ENCODE data around the gene TSKU. TPM values are rescaled to one million over a fixed set of nuclear protein-coding genes. Genes with fewer than 3 reads are reported as not detected.
"Not testable (repeated sequence)": the region's sequence is repeated elsewhere in the genome, so short reads cannot be mapped to it uniquely, and the experiment has no call there.

The TSKU gene, protein sequence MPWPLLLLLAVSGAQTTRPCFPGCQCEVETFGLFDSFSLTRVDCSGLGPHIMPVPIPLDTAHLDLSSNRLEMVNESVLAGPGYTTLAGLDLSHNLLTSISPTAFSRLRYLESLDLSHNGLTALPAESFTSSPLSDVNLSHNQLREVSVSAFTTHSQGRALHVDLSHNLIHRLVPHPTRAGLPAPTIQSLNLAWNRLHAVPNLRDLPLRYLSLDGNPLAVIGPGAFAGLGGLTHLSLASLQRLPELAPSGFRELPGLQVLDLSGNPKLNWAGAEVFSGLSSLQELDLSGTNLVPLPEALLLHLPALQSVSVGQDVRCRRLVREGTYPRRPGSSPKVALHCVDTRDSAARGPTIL
- total RNA-seq: 27.5 and 28.3 TPM in 2 replicates
- long read RNA-seq, partial matches to known transcripts: 0 of 5 reads
- long read RNA-seq, other reads (novel, unspliced or antisense): 4 of 5 reads

DNA sequence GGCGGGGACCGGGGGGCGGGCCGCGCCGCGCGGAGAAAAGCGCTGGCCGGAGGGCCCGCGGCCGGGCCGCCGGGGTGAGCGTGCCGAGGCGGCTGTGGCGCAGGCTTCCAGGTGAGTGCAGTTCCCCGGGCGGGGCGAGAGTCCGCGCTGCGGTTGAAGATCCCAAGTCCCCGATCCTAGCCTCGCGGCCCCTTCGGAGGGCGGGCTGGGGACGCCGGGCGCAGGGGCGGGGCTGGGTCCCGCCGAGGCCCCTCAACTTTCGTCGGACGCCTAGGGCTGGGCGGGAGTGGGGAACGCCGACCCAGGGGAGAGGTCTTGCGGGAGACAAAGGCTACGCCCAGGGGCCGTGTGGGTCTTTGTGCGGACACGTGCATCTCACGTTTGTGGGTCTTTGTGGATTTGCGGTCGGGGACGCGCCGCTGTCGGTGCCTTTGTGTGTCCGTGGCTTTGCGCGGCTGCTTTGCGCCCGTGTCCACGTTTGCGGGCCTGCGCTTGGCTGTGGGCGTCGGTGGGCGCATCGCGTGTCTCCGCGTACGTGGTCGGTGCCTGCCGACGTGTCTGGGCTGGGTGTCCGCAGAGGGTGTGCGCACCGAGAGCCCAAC is at the start of gene TSKU:
TSS of gene TSKU (plus strand) at position 63 of the 602 bp plus-strand sequence. CDS start 12,261 bp downstream, outside the sequence.
- TF ChIP-seq, protein P1, sequence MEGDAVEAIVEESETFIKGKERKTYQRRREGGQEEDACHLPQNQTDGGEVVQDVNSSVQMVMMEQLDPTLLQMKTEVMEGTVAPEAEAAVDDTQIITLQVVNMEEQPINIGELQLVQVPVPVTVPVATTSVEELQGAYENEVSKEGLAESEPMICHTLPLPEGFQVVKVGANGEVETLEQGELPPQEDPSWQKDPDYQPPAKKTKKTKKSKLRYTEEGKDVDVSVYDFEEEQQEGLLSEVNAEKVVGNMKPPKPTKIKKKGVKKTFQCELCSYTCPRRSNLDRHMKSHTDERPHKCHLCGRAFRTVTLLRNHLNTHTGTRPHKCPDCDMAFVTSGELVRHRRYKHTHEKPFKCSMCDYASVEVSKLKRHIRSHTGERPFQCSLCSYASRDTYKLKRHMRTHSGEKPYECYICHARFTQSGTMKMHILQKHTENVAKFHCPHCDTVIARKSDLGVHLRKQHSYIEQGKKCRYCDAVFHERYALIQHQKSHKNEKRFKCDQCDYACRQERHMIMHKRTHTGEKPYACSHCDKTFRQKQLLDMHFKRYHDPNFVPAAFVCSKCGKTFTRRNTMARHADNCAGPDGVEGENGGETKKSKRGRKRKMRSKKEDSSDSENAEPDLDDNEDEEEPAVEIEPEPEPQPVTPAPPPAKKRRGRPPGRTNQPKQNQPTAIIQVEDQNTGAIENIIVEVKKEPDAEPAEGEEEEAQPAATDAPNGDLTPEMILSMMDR (conservative IDR thresholded peaks at IDR 0.05): no peak
- Mint-ChIP-seq H3K9me3 (no peaks in the 10 kb centered on the region), H3K27ac (ENCODE audit: unreplicated experiment) (peak within 1 kb of the TSS; percentile 93), H3K4me3 (peak within 1 kb of the TSS; percentile 91), H3K36me3 (ENCODE audit: low read depth) (peaks cover 4% of the 10 kb centered on the region), H3K27me3 (ENCODE audit: low read depth) (no peaks in the 10 kb centered on the region), H3K4me1 (peaks cover 57% of the 10 kb centered on the region)
- DNase-seq (ENCODE audit: low read depth, low spot score): peak; percentile 67

DNA sequence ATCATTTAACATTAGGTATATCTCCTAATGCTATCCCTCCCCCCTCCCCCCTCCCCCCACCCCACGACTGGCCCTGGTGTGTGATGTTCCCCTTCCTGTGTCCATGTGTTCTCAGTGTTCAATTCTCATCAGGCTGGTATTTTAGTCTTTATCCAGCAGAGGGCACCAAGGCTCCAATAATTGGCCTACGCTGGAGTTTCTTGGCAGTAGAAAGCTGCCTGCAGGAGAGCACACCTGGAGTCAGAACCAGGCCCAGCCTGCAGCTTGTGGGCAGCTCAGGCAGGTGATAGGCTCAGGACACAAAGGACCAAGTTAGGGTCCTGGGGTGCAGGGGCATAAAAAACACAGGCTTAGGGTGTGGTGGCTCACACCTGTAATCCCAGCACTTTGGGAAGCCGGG is 49.2 kb upstream of the TSKU start:
- H3K9me3 Mint-ChIP-seq; H3K4me1 Mint-ChIP-seq; H3K27ac Mint-ChIP-seq (ENCODE audit: unreplicated experiment); H3K27me3 Mint-ChIP-seq (ENCODE audit: low read depth); DNase-seq (ENCODE audit: low read depth, low spot score); H3K4me3 Mint-ChIP-seq; H3K36me3 Mint-ChIP-seq (ENCODE audit: low read depth): not testable (repeated sequence)
- TF ChIP-seq, protein P1 (conservative IDR thresholded peaks at IDR 0.05): peak; percentile 55

DNA sequence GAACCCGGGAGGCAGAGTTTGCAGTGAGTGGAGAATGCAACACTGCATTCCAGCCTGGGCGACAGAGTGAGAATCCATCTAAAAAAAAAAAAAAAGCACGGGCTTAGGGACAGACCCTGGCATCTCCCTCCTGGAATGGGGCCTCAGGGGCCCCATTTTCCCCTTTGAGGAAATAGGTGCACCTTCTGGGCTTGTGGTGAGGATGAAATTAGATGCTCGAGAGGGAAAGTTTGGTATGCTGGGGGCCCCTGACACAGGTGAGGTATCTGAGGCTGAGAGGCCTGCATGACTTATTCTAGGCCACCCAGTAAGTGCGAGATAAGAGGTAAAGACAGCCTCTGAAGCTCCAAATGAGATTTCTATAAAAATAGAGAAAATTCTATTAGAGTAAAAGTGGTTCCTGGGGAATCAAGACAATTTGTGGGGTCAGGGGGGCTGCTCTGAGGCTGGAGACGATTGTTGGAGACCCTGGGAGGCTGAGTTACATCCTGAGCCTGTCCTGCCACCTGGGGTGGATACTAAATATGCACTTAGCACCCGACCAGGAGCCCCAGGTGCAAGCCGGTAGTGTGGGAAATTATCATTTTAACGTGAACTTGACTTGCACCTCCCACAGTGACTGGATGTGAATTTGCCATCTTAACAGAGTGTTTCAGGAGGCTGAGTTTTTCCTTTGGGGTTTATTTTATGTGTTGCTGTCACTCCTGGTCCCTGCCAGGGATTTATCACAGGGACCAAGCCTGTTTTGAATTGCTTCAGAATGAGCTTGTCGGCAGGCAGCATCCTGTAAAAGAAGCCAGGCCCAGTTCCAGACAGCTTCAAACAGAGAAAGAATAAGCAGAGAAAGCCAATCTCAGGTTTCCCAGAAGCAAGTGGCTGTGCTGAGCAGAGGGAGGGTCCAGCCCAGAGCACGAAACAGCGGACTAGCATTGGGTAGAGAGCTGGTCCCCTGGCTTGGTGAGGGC is 48.4 kb upstream of the TSKU start:
- TF ChIP-seq, protein P1 (conservative IDR thresholded peaks at IDR 0.05): no peak
- no peaks in the 10 kb centered on the region for H3K9me3 Mint-ChIP-seq
- no peak overlapping the region for H3K4me3 Mint-ChIP-seq
- no peaks in the 10 kb centered on the region for H3K27me3 Mint-ChIP-seq (ENCODE audit: low read depth)
- no peak overlapping the region for H3K27ac Mint-ChIP-seq (ENCODE audit: unreplicated experiment)
- no peaks in the 10 kb centered on the region for H3K4me1 Mint-ChIP-seq
- H3K36me3 Mint-ChIP-seq (ENCODE audit: low read depth): no peaks in the 10 kb centered on the region
- no peak for DNase-seq (ENCODE audit: low read depth, low spot score)

DNA sequence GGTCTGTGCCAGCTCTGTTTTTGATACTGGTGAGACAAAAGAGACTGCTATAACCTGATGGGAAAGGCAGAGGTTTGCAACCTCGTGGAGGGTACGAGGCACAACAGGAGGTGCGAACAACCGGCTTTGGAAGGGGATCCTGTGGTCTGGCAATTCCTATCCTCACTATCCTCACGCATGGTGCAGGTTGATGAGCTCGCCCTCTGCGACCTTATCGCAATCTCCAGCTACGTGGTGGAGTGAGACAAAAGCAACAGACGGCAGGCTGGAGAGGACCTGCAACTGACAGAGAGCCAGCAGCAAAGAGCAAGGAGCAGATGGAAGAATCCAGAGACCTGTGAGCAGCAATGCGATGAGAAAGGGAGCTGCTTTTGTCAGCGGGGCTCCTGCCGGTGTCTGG is 47.3 kb upstream of the TSKU start:
- Mint-ChIP-seq H3K4me3 (no peak overlapping the region), H3K27ac (ENCODE audit: unreplicated experiment) (no peak overlapping the region), H3K36me3 (ENCODE audit: low read depth) (no peaks in the 10 kb centered on the region), H3K4me1 (no peaks in the 10 kb centered on the region), H3K9me3 (no peaks in the 10 kb centered on the region), H3K27me3 (ENCODE audit: low read depth) (peaks cover 2% of the 10 kb centered on the region)
- no peak for DNase-seq (ENCODE audit: low read depth, low spot score)
- TF ChIP-seq, protein P1 (conservative IDR thresholded peaks at IDR 0.05): no peak

DNA sequence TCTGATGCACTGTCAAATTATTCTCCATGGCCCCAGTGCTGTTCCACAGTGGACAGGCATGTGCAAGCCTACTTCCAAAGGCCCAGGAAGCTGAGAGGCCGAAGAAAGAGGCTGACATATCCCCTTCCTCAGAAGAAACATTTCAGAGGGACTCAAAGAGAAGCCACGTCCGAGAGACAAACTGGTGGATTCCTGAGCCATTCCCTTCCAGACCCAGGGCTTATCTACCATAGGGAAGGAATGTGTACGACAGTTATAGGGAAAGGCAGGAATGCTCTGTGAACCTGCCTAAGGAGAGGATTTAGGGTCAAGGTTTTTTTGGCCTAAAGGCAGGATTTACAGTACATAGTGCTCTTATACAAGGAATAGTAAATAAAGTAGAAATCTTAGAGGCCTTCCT is 46.9 kb upstream of the TSKU start:
- Mint-ChIP-seq H3K4me3 (no peak overlapping the region), H3K27me3 (ENCODE audit: low read depth) (peaks cover 2% of the 10 kb centered on the region), H3K4me1 (no peaks in the 10 kb centered on the region), H3K36me3 (ENCODE audit: low read depth) (no peaks in the 10 kb centered on the region), H3K27ac (ENCODE audit: unreplicated experiment) (no peak overlapping the region), H3K9me3 (no peaks in the 10 kb centered on the region)
- DNase-seq (ENCODE audit: low read depth, low spot score): no peak
- TF ChIP-seq, protein P1 (conservative IDR thresholded peaks at IDR 0.05): no peak
